ENCODE results near the gene ATF6. TPM values are rescaled to one million over a fixed set of nuclear protein-coding genes. Genes with fewer than 3 reads are reported as not detected.

The ATF6 gene
- total and polyA plus RNA-seq, 9 of the 15 experiments (the other 6 are each of a cell fraction or from before 2014, with no cell fraction given): 11.7 to 32.4 (median 20.4) TPM

DNA sequence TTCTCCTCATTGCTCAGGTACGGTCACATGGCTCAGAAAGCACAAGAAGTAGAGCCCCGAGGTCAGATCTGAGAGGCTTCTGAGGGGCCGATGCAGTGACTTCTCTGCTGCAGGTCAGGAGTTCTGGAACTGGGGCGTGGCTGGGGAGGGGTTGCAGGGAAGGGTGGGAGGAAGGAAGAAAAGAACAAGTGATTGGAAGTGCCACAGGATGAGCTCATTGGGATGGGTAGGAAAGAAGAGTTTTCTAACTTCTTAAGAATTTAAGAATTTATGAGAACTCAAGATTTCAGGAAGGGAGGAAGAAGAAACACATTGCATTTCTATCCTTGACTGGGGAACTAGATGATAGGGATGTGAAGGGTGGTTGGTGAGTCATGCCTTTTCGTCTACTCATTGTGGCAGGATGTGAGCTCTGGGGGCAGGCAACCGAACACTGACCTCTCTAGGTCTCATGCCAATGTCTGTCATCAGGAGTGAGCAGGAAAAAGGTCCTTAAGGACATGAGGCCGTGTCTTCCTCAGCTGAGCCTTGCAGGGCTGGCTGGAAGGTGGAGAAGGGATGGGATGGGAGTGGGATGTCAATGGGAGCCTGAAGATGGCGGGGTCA, 44.3 kb upstream of the ATF6 start (continued):
- TF ChIP-seq GTF2E2 (tag; IDR thresholded peaks at IDR 0.05) (no peak), SRSF7 (optimal IDR thresholded peaks at IDR 0.05; ENCODE audit: low read depth, low read length) (no peak), SMARCB1 (IDR thresholded peaks at IDR 0.05; ENCODE audit: insufficient read length, low read depth) (no peak), HDAC8 (tag; IDR thresholded peaks at IDR 0.05) (no peak), U2AF2 (optimal IDR thresholded peaks at IDR 0.05; ENCODE audit: low read depth, low read length) (no peak), NUFIP1 (IDR thresholded peaks at IDR 0.05; ENCODE audit: partially characterized antibody) (no peak), SMAD4 (CRISPR knock-in tag; conservative IDR thresholded peaks at IDR 0.05) (peak; percentile 55; the same call in 1 of the 2 replicates), NFE2 (IDR thresholded peaks at IDR 0.05; ENCODE audit: low read depth) (peak; percentile 95), SMAD3 (CRISPR knock-in tag; conservative IDR thresholded peaks at IDR 0.05) (no peak), PTTG1 (tag; IDR thresholded peaks at IDR 0.05; ENCODE audit: low read depth) (no peak), ZNF766 (CRISPR knock-in tag; conservative IDR thresholded peaks at IDR 0.05) (peak; percentile 69), SIN3A (IDR thresholded peaks at IDR 0.05; ENCODE audit: borderline replicate concordance in 2 of 2, control insufficient read depth in 1 of 2, low read depth in 2 of 2, low read length in 2 of 2) (no peak), CBX3 (IDR thresholded peaks at IDR 0.05; ENCODE audit: borderline replicate concordance in 1 of 2, low read length in 2 of 2) (peak in 1 of 2 experiments; percentile 33; a peak in 1 of 3 replicates), SLC30A9 (CRISPR knock-in tag; IDR thresholded peaks at IDR 0.05) (no peak), U2AF1 (optimal IDR thresholded peaks at IDR 0.05; ENCODE audit: low read depth, low read length) (no peak), NFXL1 (CRISPR knock-in tag; IDR thresholded peaks at IDR 0.05) (no peak), RAD51 (IDR thresholded peaks at IDR 0.05; ENCODE audit: borderline replicate concordance, low read depth) (0 out of 2 replicates have a peak, but pooled peaks have one; percentile 5), JUND (IDR thresholded peaks at IDR 0.05; ENCODE audit: borderline replicate concordance, low read depth, low read length) (peak; percentile 97), JUND (tag; IDR thresholded peaks at IDR 0.05; ENCODE audit: borderline replicate concordance, low read depth, low read length) (peak; percentile 98), JUN (IDR thresholded peaks at IDR 0.05; ENCODE audit: borderline replicate concordance, low read depth, low read length) (peak; percentile 93), JUN (CRISPR knock-in tag; IDR thresholded peaks at IDR 0.05; ENCODE audit: borderline replicate concordance) (no peak; the same call in 1 of the 2 replicates), GATAD2A (IDR thresholded peaks at IDR 0.05) (0 out of 2 replicates have a peak, but pooled peaks have one; percentile 51), ETV5 (CRISPR knock-in tag; IDR thresholded peaks at IDR 0.05; ENCODE audit: low read depth) (no peak), NR4A1 (CRISPR knock-in tag; IDR thresholded peaks at IDR 0.05) (no peak), NR4A1 (tag; IDR thresholded peaks at IDR 0.05) (no peak), ZNF217 (CRISPR knock-in tag; IDR thresholded peaks at IDR 0.05) (no peak), CREM (IDR thresholded peaks at IDR 0.05; ENCODE audit: low read depth) (peak; percentile 70)
- TF ChIP-seq, protein P1, sequence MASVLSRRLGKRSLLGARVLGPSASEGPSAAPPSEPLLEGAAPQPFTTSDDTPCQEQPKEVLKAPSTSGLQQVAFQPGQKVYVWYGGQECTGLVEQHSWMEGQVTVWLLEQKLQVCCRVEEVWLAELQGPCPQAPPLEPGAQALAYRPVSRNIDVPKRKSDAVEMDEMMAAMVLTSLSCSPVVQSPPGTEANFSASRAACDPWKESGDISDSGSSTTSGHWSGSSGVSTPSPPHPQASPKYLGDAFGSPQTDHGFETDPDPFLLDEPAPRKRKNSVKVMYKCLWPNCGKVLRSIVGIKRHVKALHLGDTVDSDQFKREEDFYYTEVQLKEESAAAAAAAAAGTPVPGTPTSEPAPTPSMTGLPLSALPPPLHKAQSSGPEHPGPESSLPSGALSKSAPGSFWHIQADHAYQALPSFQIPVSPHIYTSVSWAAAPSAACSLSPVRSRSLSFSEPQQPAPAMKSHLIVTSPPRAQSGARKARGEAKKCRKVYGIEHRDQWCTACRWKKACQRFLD (CRISPR knock-in tag; IDR thresholded peaks at IDR 0.05): peak; percentile 56; the same call in 1 of the 2 replicates
- TF ChIP-seq, protein P2, sequence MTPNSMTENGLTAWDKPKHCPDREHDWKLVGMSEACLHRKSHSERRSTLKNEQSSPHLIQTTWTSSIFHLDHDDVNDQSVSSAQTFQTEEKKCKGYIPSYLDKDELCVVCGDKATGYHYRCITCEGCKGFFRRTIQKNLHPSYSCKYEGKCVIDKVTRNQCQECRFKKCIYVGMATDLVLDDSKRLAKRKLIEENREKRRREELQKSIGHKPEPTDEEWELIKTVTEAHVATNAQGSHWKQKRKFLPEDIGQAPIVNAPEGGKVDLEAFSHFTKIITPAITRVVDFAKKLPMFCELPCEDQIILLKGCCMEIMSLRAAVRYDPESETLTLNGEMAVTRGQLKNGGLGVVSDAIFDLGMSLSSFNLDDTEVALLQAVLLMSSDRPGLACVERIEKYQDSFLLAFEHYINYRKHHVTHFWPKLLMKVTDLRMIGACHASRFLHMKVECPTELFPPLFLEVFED (CRISPR knock-in tag; conservative IDR thresholded peaks at IDR 0.05): 0 out of 2 replicates have a peak, but pooled peaks have one; percentile 29
